Endothelial cell (in vitro differentiated cells): ENCODE data around the gene COL12A1. TPM values are rescaled to one million over a fixed set of nuclear protein-coding genes. Genes with fewer than 3 reads are reported as not detected.

Source experiments
- DNase-seq: peaks from one replicate; pipeline ENCODE4 v3.0.0; 2021; ENCODE audit warnings: low spot score
- H3K27ac Mint-ChIP-seq: one replicate; pipeline ENCODE4 v1.8.0; 2021; ENCODE audit warnings: mixed read lengths, inconsistent platforms; ENCODE audit not compliant: unreplicated experiment
- H3K27me3 Mint-ChIP-seq: one replicate; pipeline ENCODE4 v1.8.0; 2021; ENCODE audit warnings: mild to moderate bottlenecking, moderate library complexity, mixed read lengths, inconsistent platforms; ENCODE audit not compliant: unreplicated experiment
- H3K36me3 Mint-ChIP-seq: one replicate; pipeline ENCODE4 v1.8.0; 2021; ENCODE audit warnings: mild to moderate bottlenecking, low read depth, mixed read lengths, inconsistent platforms; ENCODE audit not compliant: unreplicated experiment
- H3K4me1 Mint-ChIP-seq: one replicate; pipeline ENCODE4 v1.8.0; 2021; ENCODE audit warnings: mild to moderate bottlenecking, mixed read lengths, inconsistent platforms; ENCODE audit not compliant: unreplicated experiment
- H3K4me3 Mint-ChIP-seq: one replicate; pipeline ENCODE4 v1.8.0; 2021; ENCODE audit warnings: mild to moderate bottlenecking, mixed read lengths, inconsistent platforms; ENCODE audit not compliant: unreplicated experiment
- H3K9me3 Mint-ChIP-seq: one replicate; pipeline ENCODE4 v1.8.0; 2021; ENCODE audit warnings: mixed read lengths, inconsistent platforms; ENCODE audit not compliant: unreplicated experiment
- CTCF ChIP-seq: fragments of 200-600 bp; sonication (generic); IDR thresholded peaks from one replicate; pipeline ENCODE4 v1.5.0; 2021; ENCODE audit warnings: antibody characterized with exemption; ENCODE audit not compliant: unreplicated experiment
- total RNA-seq: library from RNA; stranded (reverse); fragmentation: NEBNext Ultra II Directional; extraction: Animal tissue kit (Norgen Biotek cat#: 25700); gene quantifications from one replicate; pipeline ENCODE4 v1.2.1, GENCODE V29; 2021; ENCODE audit not compliant: unreplicated experiment

The COL12A1 gene
- total RNA-seq, 1 donor from 2014 or later = 6.3 TPM

GRCh38 chr6:75128878-75129570, 76.8 kb downstream of the COL12A1 start:
- Mint-ChIP-seq H3K4me3 (no peak overlapping the region), H3K9me3 (no peaks in the 10 kb centered on the region), H3K4me1 (no peaks in the 10 kb centered on the region), H3K36me3 (no peaks in the 10 kb centered on the region), H3K27me3 (no peaks in the 10 kb centered on the region), H3K27ac (no peak overlapping the region)
- TF ChIP-seq CTCF = no peak
- DNase-seq = no peak

- Mint-ChIP-seq H3K4me1 (no peaks in the 10 kb centered on the region), H3K27me3 (no peaks in the 10 kb centered on the region), H3K36me3 (no peaks in the 10 kb centered on the region), H3K27ac (no peak overlapping the region), H3K9me3 (no peaks in the 10 kb centered on the region), H3K4me3 (no peak overlapping the region)
- no peak for DNase-seq
- no peak for TF ChIP-seq CTCF
These were observed 79.3 kb downstream of the COL12A1 start for GRCh38 chr6:75126518-75126917.

GRCh38 chr6:75124983-75125382, 80.9 kb downstream of the COL12A1 start:
- no peak for TF ChIP-seq CTCF
- Mint-ChIP-seq H3K9me3 (no peaks in the 10 kb centered on the region), H3K36me3 (no peaks in the 10 kb centered on the region), H3K27ac (no peak overlapping the region), H3K4me1 (no peaks in the 10 kb centered on the region), H3K27me3 (no peaks in the 10 kb centered on the region), H3K4me3 (no peak overlapping the region)
- no peak for DNase-seq

- Mint-ChIP-seq H3K9me3 (no peaks in the 10 kb centered on the region), H3K4me1 (no peaks in the 10 kb centered on the region), H3K27me3 (no peaks in the 10 kb centered on the region), H3K4me3 (no peak overlapping the region), H3K27ac (no peak overlapping the region), H3K36me3 (no peaks in the 10 kb centered on the region)
- TF ChIP-seq CTCF = no peak
- no peak for DNase-seq
These were observed 81.8 kb downstream of the COL12A1 start for GRCh38 chr6:75124085-75124484.

- no peak for DNase-seq
- Mint-ChIP-seq H3K27me3 (no peaks in the 10 kb centered on the region), H3K4me1 (no peaks in the 10 kb centered on the region), H3K4me3 (no peak overlapping the region), H3K9me3 (no peaks in the 10 kb centered on the region), H3K27ac (no peak overlapping the region), H3K36me3 (no peaks in the 10 kb centered on the region)
- TF ChIP-seq CTCF = no peak
These were observed 86.8 kb downstream of the COL12A1 start for GRCh38 chr6:75118925-75119515.
